Upper lobe of right lung (tissue), 1 donor: ENCODE data around the gene FJX1. TPM values are rescaled to one million over a fixed set of nuclear protein-coding genes. Genes with fewer than 3 reads are reported as not detected.

Experiments used
- ATAC-seq: fragments of 200-7000 bp; cut with Tn5 transposase; one replicate; pipeline ENCODE4 v1.9.1; 2020; ENCODE audit warnings: mild to moderate bottlenecking, moderate library complexity
- DNase-seq: peaks from one replicate; pipeline ENCODE4 v3.0.0-alpha.2; 2020
- H3K27ac ChIP-seq: fragments of 200-600 bp; one replicate; pipeline ENCODE4 v1.8.0; 2022
- H3K27me3 ChIP-seq: fragments of 200-600 bp; one replicate; pipeline ENCODE4 v1.8.0; 2022; ENCODE audit warnings: mild to moderate bottlenecking
- H3K36me3 ChIP-seq: fragments of 200-600 bp; one replicate; pipeline ENCODE4 v1.8.0; 2022
- H3K4me1 ChIP-seq: fragments of 200-600 bp; one replicate; pipeline ENCODE4 v1.8.0; 2022
- H3K4me3 ChIP-seq: fragments of 200-600 bp; one replicate; pipeline ENCODE4 v1.8.0; 2022; ENCODE audit warnings: mild to moderate bottlenecking
- H3K9me3 ChIP-seq: fragments of 200-600 bp; one replicate; pipeline ENCODE4 v1.8.0; 2022
- CTCF ChIP-seq: fragments of 200-600 bp; IDR thresholded peaks from one replicate; pipeline ENCODE4 v1.8.0; 2022; ENCODE audit warnings: antibody characterized with exemption
- intact Hi-C: fragments of 100-400 bp; cut with DNase I; formaldehyde crosslinking; loops from one replicate; pipeline ENCODE4 v1.11.0; 2022
- total RNA-seq: library from RNA; stranded (reverse); fragmentation: NEBNext Ultra II Directional; extraction: Animal tissue kit (Norgen Biotek cat#: 25700); gene quantifications from one replicate; pipeline ENCODE4 v1.2.1, GENCODE V29; 2021
- donor health status: DM: no; HTN: yes; CAD: no; lungs with severe emphysema.

FJX1 gene
- total RNA-seq, 1 donor from 2014 or later: 5.9 TPM

DNA sequence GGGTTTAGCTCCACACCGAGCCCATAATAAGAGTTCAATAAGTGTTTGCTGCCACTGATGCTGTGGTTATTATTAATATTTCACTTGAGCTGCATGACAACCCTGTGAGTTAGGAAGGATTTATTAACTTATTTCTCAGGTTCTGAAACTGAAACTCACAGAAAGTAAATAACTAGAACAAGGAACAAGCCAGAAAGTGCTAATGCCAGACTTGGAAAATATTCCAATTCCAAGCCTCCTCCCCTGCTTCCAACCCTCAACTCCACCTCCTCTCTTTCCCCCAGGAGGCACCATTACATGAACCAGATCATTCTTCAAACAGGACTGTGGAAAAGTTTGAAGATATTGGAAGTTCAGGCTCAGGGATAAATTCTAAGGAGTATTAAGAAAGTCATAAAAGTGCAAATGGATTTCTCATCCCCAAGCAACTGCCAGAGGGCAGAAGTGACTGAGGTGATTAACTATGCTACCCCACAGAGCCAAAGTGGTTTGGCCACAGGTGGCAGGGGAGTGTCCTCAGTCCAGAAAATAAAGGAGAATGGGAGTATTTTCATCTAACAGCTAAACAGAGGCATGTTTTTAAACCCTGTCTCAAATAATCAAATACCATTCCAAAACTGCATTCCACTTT lies 3.2 kb upstream of the FJX1 start:
- H3K4me1 ChIP-seq: peaks cover 12% of the 10 kb centered on the region
- no peaks in the 10 kb centered on the region for H3K9me3 ChIP-seq
- H3K27me3 ChIP-seq: peaks cover 17% of the 10 kb centered on the region
- TF ChIP-seq CTCF: no peak
- no peaks in the 10 kb centered on the region for H3K36me3 ChIP-seq
- no peak overlapping the region for H3K27ac ChIP-seq
- ATAC-seq: no peak
- intact Hi-C loops: loop anchor here (5.0 to 10.0 kb wide), 2 partner anchors 190 to 652 kb away; no protein-coding TSS in a partner anchor
- no peak for DNase-seq
- no peak overlapping the region for H3K4me3 ChIP-seq

DNA sequence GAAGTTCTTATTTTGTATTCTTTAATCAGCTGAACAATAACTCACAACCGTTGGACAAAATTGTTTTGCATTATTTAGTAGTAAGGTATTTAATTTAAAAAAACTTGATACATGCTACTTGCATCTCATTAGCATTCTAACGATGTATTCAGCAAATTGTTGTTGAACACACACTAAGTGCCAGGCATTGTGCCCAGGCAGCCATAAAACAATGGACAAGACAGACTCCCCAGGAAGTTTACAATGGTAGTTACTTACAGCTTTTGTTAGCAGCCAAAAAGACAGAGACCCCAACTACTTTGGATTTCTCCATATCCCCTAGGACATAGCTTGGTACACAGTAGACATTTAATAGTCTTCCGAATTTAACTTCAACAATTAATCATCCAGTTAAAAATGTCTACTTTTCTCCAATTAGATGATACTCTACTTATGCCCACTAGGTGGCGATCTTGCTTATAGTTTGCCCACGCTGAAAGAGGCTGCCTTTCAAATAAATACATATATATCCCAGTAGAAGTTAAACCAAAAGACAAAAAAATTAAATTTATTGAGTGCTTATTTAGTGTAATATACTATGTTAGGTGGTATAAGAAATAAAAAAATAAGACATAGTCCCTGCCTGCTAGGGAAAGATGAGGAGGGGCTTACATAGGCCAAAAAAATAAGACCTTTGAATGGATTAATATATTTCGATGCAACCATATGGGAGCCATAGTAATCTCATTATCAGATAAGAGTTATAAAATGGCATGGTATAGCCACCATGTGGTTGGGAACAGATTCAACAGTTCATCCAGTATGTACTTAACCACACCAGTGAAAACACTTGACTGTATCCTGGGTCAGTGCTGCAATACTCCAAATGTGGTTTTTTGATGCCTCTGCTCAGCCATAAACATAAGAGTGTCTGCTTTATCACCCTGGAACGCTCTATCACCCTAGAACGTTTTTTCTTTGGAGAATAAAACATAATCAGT lies 2.0 kb upstream of the FJX1 start:
- ATAC-seq (peak; percentile 44), DNase-seq (no peak)
- Histone ChIP-seq H3K27me3 (peaks cover 26% of the 10 kb centered on the region), H3K9me3 (no peaks in the 10 kb centered on the region), H3K27ac (no peak overlapping the region), H3K4me1 (peaks cover 16% of the 10 kb centered on the region), H3K36me3 (no peaks in the 10 kb centered on the region), H3K4me3 (no peak overlapping the region)
- TF ChIP-seq CTCF: peak; percentile 84
- intact Hi-C loops: loop anchor here (5.0 to 10.0 kb wide), 2 partner anchors 189 to 651 kb away; no protein-coding TSS in a partner anchor

DNA sequence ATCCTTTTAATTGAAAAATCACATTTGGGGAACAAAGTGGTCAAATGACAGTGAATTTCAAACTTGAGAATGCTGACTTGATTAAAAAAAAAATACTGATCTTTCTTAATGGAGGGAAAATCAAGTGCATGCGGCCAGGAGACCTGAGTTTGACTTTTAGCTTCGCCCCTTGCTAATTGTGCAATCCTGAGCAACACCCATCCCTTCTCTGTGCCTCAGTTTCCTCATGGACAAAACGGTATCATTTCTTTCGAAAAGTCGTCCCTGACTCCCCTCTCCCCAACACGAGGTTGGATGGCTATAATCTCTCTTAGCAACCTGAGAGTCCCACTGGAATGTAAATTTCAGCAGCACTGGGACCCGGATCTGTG lies 959 bp upstream of the FJX1 start:
- Histone ChIP-seq H3K27ac (peak overlapping the region; percentile 58), H3K9me3 (no peaks in the 10 kb centered on the region), H3K4me3 (peak overlapping the region; percentile 59), H3K27me3 (peaks cover 30% of the 10 kb centered on the region), H3K4me1 (peaks cover 19% of the 10 kb centered on the region), H3K36me3 (no peaks in the 10 kb centered on the region)
- intact Hi-C loops: loop anchor here (5.0 to 10.0 kb wide), 2 partner anchors 188 to 650 kb away; no protein-coding TSS in a partner anchor
- no peak for TF ChIP-seq CTCF
- DNase-seq (no peak), ATAC-seq (no peak)

DNA sequence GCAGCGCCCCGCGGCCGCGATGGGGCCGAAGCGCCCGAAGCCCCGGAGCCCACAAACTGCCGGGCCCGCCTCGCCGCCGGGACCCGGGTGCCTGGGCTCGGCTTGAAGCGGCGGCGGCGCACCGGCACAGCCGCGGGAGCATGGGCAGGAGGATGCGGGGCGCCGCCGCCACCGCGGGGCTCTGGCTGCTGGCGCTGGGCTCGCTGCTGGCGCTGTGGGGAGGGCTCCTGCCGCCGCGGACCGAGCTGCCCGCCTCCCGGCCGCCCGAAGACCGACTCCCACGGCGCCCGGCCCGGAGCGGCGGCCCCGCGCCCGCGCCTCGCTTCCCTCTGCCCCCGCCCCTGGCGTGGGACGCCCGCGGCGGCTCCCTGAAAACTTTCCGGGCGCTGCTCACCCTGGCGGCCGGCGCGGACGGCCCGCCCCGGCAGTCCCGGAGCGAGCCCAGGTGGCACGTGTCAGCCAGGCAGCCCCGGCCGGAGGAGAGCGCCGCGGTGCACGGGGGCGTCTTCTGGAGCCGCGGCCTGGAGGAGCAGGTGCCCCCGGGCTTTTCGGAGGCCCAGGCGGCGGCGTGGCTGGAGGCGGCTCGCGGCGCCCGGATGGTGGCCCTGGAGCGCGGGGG lies 346 bp downstream of the FJX1 start:
- Histone ChIP-seq H3K4me1 (peaks cover 19% of the 10 kb centered on the region), H3K27ac (peak overlapping the region; percentile 58), H3K4me3 (peak overlapping the region; percentile 59), H3K9me3 (no peaks in the 10 kb centered on the region), H3K36me3 (no peaks in the 10 kb centered on the region), H3K27me3 (peaks cover 39% of the 10 kb centered on the region)
- intact Hi-C loops: loop anchor here (5.0 to 10.0 kb wide), 2 partner anchors 186 to 649 kb away; no protein-coding TSS in a partner anchor
- ATAC-seq (peak; percentile 52), DNase-seq (peak; percentile 71)
- TF ChIP-seq CTCF: no peak

GRCh38 chr11:35619116-35619854 lies 1.0 kb downstream of the FJX1 start:
- H3K4me3 ChIP-seq: peak overlapping the region; percentile 59
- H3K9me3 ChIP-seq: no peaks in the 10 kb centered on the region
- no peaks in the 10 kb centered on the region for H3K36me3 ChIP-seq
- intact Hi-C loops: loop anchor here (5.0 to 10.0 kb wide), 2 partner anchors 186 to 648 kb away; no protein-coding TSS in a partner anchor
- peak; percentile 66 for DNase-seq
- ATAC-seq: peak; percentile 25
- peaks cover 40% of the 10 kb centered on the region for H3K27me3 ChIP-seq
- H3K27ac ChIP-seq: no peak overlapping the region
- TF ChIP-seq CTCF: no peak
- peaks cover 19% of the 10 kb centered on the region for H3K4me1 ChIP-seq
